Large intestine (tissue), 3 donors: ENCODE results near the gene ORM2. TPM values are rescaled to one million over a fixed set of nuclear protein-coding genes. Genes with fewer than 3 reads are reported as not detected.

Experiments
- DNase-seq, 2 donors: peaks; one replicate each; pipeline versions ENCODE4 v3.0.0 to v3.0.0-alpha.2; 2013
- H3K27ac ChIP-seq: one replicate; pipeline ENCODE4 v1.5.1; 2013; ENCODE audit warnings: low read length
- H3K27me3 ChIP-seq: 2 replicates; pipeline ENCODE4 v1.6.1; 2013; ENCODE audit warnings: low read length; ENCODE audit not compliant: control insufficient read depth, insufficient read depth
- H3K36me3 ChIP-seq: 2 replicates; pipeline ENCODE4 v1.6.1; 2013; ENCODE audit warnings: low read length; ENCODE audit not compliant: control insufficient read depth, insufficient read depth
- H3K4me1 ChIP-seq: one replicate; pipeline ENCODE4 v1.6.1; 2013; ENCODE audit warnings: low read length; ENCODE audit not compliant: control insufficient read depth, insufficient read depth
- H3K4me3 ChIP-seq: one replicate; pipeline ENCODE4 v1.5.1; 2013; ENCODE audit warnings: low read length
- H3K9me3 ChIP-seq: one replicate; pipeline ENCODE4 v1.6.1; 2013; ENCODE audit warnings: mild to moderate bottlenecking, low read depth, low read length, moderate library complexity; ENCODE audit not compliant: control insufficient read depth
- WGBS: methylation state at CpG from one replicate; pipeline ENCODE4 v1.1.5; 2013; ENCODE audit warnings: low lambda C conversion rate; ENCODE audit not compliant: insufficient coverage; 5-methylcytosine and 5-hydroxymethylcytosine counted together
- polyA plus RNA-seq: library from polyadenylated mRNA; unstranded; fragments of 120-200 nt; gene quantifications from one replicate; pipeline ENCODE4 v1.2.1, GENCODE V29; 2013

ORM2 gene
- polyA plus RNA-seq, 1 donor = not detected

DNA sequence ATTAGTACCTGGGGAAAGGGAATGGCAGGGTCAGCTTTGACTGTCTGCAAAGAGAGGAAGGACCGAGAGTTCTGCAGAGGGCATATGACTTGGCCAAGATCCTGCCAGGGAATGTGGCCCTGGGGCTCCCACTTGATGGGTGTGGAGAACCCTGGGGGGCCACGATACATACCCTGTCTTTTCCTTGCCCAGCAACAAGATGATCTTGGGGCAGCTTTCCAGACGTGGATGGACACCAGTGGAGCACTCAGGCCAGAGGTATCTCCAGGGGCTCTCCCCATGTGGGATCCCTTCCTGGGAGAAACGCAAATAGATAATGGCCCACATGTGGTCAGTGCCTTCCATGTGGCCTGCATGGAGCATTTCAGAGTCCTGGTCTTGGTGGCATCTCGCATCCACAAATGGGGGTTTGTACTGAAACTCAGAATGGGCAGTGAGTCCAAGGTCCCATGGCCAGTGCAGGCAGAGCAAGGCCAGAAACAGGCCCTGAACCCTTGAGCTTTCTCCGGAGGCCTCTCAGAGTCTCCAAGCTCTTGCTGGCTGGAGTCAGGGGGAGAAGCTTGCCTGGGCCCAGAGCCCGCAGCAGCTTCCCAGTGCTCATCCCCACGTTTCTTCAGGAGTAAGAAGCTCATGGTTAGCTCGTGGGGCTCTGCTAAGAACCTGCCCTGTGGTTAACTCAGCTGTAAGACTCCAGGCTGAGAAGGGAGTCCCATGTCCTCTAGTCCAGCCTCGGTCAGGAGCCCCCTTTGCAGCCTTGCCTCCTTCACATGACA, 25.1 kb upstream of the ORM2 start:
- Histone ChIP-seq H3K27me3 (no peaks in the 10 kb centered on the region), H3K4me1 (no peaks in the 10 kb centered on the region), H3K27ac (no peak overlapping the region), H3K4me3 (no peak overlapping the region), H3K36me3 (peaks cover 89% of the 10 kb centered on the region), H3K9me3 (no peaks in the 10 kb centered on the region)
- DNase-seq = no peak
- no CpG with 5 or more reads among the region's 10 CpGs for WGBS

DNA sequence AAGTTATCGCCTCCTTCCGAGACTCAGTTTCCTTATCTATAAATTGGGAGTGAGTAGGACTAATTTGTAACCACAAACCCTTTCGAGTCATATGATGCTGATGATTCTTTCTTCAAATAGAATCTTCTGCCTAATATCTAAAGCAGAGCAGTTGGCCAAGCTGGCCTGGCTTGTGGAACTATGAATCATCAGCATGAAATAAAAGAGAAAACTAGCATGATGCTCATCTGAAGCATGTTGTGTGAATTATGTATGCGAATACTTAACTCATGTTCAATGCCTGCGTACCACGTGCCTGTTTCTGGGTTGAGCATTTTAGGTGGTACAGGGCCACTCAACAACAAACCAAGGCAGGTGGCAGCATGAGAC, 21.8 kb upstream of the ORM2 start:
- DNase-seq = no peak
- no peaks in the 10 kb centered on the region for H3K9me3 ChIP-seq
- peaks cover 75% of the 10 kb centered on the region for H3K36me3 ChIP-seq
- no peaks in the 10 kb centered on the region for H3K27me3 ChIP-seq
- H3K27ac ChIP-seq = no peak overlapping the region
- no peak overlapping the region for H3K4me3 ChIP-seq
- no peaks in the 10 kb centered on the region for H3K4me1 ChIP-seq
- WGBS = no CpG with 5 or more reads among the region's 6 CpGs

- Histone ChIP-seq H3K36me3 (peaks cover 72% of the 10 kb centered on the region), H3K27me3 (no peaks in the 10 kb centered on the region), H3K4me3 (no peak overlapping the region), H3K27ac (no peak overlapping the region), H3K4me1 (no peaks in the 10 kb centered on the region), H3K9me3 (no peaks in the 10 kb centered on the region)
- DNase-seq = no peak
- WGBS = no CpG with 5 or more reads among the region's 13 CpGs
These were observed 21.2 kb upstream of the ORM2 start for GRCh38 chr9:114308361-114308950.

DNA sequence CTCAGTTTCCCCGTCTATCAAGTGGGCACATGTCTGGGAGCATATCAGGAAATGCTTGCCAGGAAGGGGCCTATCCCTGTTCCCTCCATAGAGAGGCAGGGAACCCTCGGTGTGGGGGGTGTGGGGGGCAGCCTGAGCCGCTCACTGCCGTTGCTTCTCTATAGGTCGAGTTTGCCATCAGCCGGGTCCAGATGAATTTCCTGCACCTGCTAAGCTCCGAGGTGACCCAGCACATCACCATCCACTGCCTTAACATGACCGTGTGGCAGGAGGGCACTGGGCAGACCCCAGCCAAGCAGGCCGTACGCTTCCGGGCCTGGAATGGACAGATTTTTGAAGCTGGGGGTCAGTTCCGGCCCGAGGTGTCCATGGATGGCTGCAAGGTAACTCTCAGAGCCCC, 20.6 kb upstream of the ORM2 start:
- Histone ChIP-seq H3K27me3 (no peaks in the 10 kb centered on the region), H3K36me3 (peaks cover 66% of the 10 kb centered on the region), H3K9me3 (no peaks in the 10 kb centered on the region), H3K27ac (no peak overlapping the region), H3K4me1 (no peaks in the 10 kb centered on the region), H3K4me3 (no peak overlapping the region)
- DNase-seq = no peak
- WGBS = no CpG with 5 or more reads among the region's 13 CpGs

GRCh38 chr9:114310471-114311450, 18.9 kb upstream of the ORM2 start:
- no peak for DNase-seq

DNA sequence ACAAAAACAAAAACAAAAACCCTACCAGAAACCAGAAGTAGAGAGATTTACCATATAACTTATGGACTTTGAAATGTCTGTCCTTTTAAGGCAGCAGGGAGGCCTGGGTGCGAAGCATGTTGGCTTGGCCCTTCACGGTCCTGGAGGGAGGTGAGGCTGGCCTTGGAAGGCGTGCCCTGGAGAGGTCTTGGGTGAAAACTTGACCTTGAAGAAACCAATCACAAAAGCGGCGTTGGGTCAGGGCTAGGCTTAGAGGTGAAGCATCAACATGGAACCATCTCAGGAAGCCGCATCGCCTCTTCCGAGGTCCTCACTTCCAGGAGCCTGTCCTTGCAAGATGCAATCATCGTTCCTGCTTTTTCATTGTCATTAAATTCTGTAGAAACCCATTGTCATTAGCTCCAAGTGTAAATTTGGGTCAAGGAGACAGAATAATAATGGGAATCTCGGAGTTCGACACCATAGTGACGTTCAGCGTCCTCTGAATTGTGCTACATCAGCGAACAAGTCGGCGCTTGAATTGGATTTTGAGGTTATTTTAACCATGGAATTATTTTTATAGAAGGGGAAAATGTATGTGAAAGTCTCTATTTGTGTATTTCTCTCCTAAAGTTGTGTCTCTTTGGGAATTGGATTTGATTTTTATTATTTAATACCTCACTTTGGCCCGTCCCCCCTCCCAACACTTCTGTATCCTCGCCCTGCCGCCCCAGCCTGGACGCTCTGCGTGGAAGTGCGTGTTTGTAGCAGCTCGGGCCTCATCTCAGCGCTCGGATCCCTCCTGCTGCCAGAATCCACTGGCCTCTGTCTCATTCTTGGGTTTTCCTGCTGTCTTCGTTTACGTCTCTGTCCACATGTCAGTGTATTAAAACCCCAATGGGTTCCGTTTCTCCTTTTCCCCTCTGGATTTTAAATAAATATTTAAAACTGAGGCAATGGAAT, 17.8 kb upstream of the ORM2 start:
- no peaks in the 10 kb centered on the region for H3K9me3 ChIP-seq
- H3K27me3 ChIP-seq = no peaks in the 10 kb centered on the region
- H3K4me1 ChIP-seq = no peaks in the 10 kb centered on the region
- no peak for DNase-seq
- WGBS = 95% methylated on average over 12 of the region's 28 CpGs
- no peak overlapping the region for H3K27ac ChIP-seq
- no peak overlapping the region for H3K4me3 ChIP-seq
- peaks cover 42% of the 10 kb centered on the region for H3K36me3 ChIP-seq

More at GRCh38 chr9:114310471-114311450, 18.9 kb upstream of the ORM2 start:
- no peaks in the 10 kb centered on the region for H3K9me3 ChIP-seq
- no peaks in the 10 kb centered on the region for H3K4me1 ChIP-seq
- WGBS = 80% methylated on average over 2 of the region's 22 CpGs
- no peak overlapping the region for H3K4me3 ChIP-seq
- H3K27ac ChIP-seq = no peak overlapping the region
- H3K27me3 ChIP-seq = no peaks in the 10 kb centered on the region
- H3K36me3 ChIP-seq = peaks cover 52% of the 10 kb centered on the region

GRCh38 chr9:114312513-114312875, 17.2 kb upstream of the ORM2 start:
- no peak for DNase-seq
- no CpG with 5 or more reads among the region's 8 CpGs for WGBS
- H3K4me3 ChIP-seq = no peak overlapping the region
- H3K9me3 ChIP-seq = no peaks in the 10 kb centered on the region
- H3K27me3 ChIP-seq = no peaks in the 10 kb centered on the region
- H3K36me3 ChIP-seq = peaks cover 35% of the 10 kb centered on the region
- H3K4me1 ChIP-seq = no peaks in the 10 kb centered on the region
- H3K27ac ChIP-seq = no peak overlapping the region

DNA sequence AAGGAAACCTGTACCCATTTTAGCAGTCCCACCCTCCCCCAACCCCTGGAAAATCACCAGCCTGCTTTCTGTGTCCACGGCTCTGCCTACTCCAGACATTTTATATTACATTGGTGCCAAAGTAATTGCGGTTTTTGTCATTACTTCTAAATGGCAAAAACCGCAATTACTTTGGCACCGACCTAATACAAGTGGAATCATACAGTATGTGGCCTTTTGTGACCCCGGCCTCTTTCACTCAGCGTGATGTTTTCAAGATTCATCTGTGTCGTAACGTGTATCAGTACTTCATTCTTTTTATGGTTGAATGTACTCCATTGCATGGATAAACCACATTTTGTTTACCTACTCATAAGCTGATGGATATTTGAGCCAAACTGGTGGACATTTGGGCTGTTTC, 16.5 kb upstream of the ORM2 start:
- DNase-seq = no peak
- H3K4me1 ChIP-seq = no peaks in the 10 kb centered on the region
- WGBS = 80% methylated on average over 1 of the region's 8 CpGs
- H3K9me3 ChIP-seq = no peaks in the 10 kb centered on the region
- H3K27me3 ChIP-seq = no peaks in the 10 kb centered on the region
- peaks cover 28% of the 10 kb centered on the region for H3K36me3 ChIP-seq
- no peak overlapping the region for H3K4me3 ChIP-seq
- H3K27ac ChIP-seq = no peak overlapping the region

GRCh38 chr9:114314256-114314867, 15.3 kb upstream of the ORM2 start:
- Histone ChIP-seq H3K4me1 (no peaks in the 10 kb centered on the region), H3K9me3 (no peaks in the 10 kb centered on the region), H3K4me3 (no peak overlapping the region), H3K27ac (no peak overlapping the region), H3K36me3 (peaks cover 16% of the 10 kb centered on the region), H3K27me3 (no peaks in the 10 kb centered on the region)
- DNase-seq = no peak
- WGBS = no CpG with 5 or more reads among the region's 7 CpGs
